Measurements from ENCODE around the gene KDM7A. TPM values are rescaled to one million over a fixed set of nuclear protein-coding genes. Genes with fewer than 3 reads are reported as not detected.

The KDM7A gene
- total RNA-seq, 1 experiment from 2014 or later: 2.2 TPM

Other genes with a start within 250 kb of the KDM7A start
- 22.8 and 34.8 TPM in 2 replicates for gene PARP12, start 114.0 kb downstream of the KDM7A start, total RNA-seq (2014; rRNA removed; shearing (Covaris generic))
- 21.3 and 34.9 TPM in 2 replicates for gene SLC37A3, start 221.5 kb upstream of the KDM7A start, total RNA-seq (2014; rRNA removed; shearing (Covaris generic))
- not detected in 2 replicates for gene RAB19, start 227.1 kb upstream of the KDM7A start, total RNA-seq (2014; rRNA removed; shearing (Covaris generic))